H1 (cell line): Measurements from ENCODE around the gene DDX56. TPM values are rescaled to one million over a fixed set of nuclear protein-coding genes. Genes with fewer than 3 reads are reported as not detected.

ENCODE experiments used
- CHD7 ChIP-seq: fragments of 300-600 bp; sonication (generic); IDR thresholded peaks from 2 replicates; pipeline ENCODE4 v1.7.1; 2012; ENCODE audit warnings: low read length, moderate library complexity, mild to moderate bottlenecking, inconsistent platforms; ENCODE audit not compliant: insufficient replicate concordance
- EZH2 ChIP-seq: fragments of 200-600 bp; sonication (generic); IDR thresholded peaks from 2 replicates; pipeline ENCODE4 v1.7.1; 2012; ENCODE audit warnings: low read depth, mild to moderate bottlenecking, moderate library complexity, low read length, inconsistent platforms; ENCODE audit not compliant: severe bottlenecking
- MAFK ChIP-seq: IDR thresholded peaks from 2 replicates; pipeline ENCODE4 v1.6.1; 2012; ENCODE audit warnings: low read depth, mild to moderate bottlenecking, improper control_type of control experiment, low read length
- POLR2A ChIP-seq, 2 experiments: IDR thresholded peaks; 1 replicate in 1 of 2; 2 replicates in 1 of 2; pipeline ENCODE4 v1.6.1; 2011; ENCODE audit warnings: low read depth in 2 of 2, low read length in 2 of 2, mild to moderate bottlenecking in 2 of 2; ENCODE audit errors: control extremely low read depth in 1 of 2
- RBBP5 ChIP-seq: IDR thresholded peaks from 2 replicates; pipeline ENCODE4 v1.7.1; 2012; ENCODE audit warnings: low read depth, mild to moderate bottlenecking, inconsistent platforms, low read length, moderate library complexity, borderline replicate concordance
- RFX5 ChIP-seq: IDR thresholded peaks from 2 replicates; pipeline ENCODE4 v1.6.1; 2011; ENCODE audit warnings: low read depth, low read length, improper control_type of control experiment, borderline replicate concordance
- SAP30 ChIP-seq: fragments of 300-600 bp; sonication (generic); IDR thresholded peaks from 2 replicates; pipeline ENCODE4 v1.7.1; 2012; ENCODE audit warnings: low read length, moderate library complexity, mild to moderate bottlenecking, inconsistent platforms; ENCODE audit not compliant: insufficient read depth, insufficient replicate concordance
- polyA plus RNA-seq, 7 experiments: library from polyadenylated mRNA; depleted of rRNA in 3 of 7; stranded (reverse) in 5 of 7; unstranded in 2 of 7; fragments of >200 nt in 5 of 7; fragments of 200-250 nt in 2 of 7; gene quantifications; 1 replicate in 5 of 7; 2 replicates in 1 of 7; 4 replicates in 1 of 7; pipeline versions ENCODE4 v1.2.1 to v1.2.3, GENCODE V29; 2011 to 2013; ENCODE audit warnings: missing spikeins in 2 of 7, mixed read lengths in 2 of 7
- total RNA-seq: library from RNA; stranded (reverse); fragmentation: NEBNext Ultra II Directional; extraction: Animal tissue kit (Norgen Biotek cat#: 25700); gene quantifications from 2 replicates; pipeline ENCODE4 v1.2.1, GENCODE V29; 2021

The DDX56 gene
- total and polyA plus RNA-seq, 2 of the 8 experiments (the other 6 are each of a cell fraction or from before 2014, with no cell fraction given) = 56.9 to 81.6 TPM

- TF ChIP-seq SAP30 (no peak), POLR2A (IDR thresholded peaks at IDR 0.05; ENCODE audit: control extremely low read depth in 1 of 2, low read depth in 2 of 2, low read length in 2 of 2) (no peak), EZH2 (no peak), MAFK (no peak), RFX5 (no peak), RBBP5 (no peak), CHD7 (no peak)
Measured at GRCh38 chr7:44517175-44517574, 56.5 kb downstream of the DDX56 start (continued).
